Endothelial cell of umbilical vein (primary cell): ENCODE data around the gene NPIPB6. TPM values are rescaled to one million over a fixed set of nuclear protein-coding genes. Genes with fewer than 3 reads are reported as not detected.

Experiments used
- BruUV-seq: library from RNA; stranded (reverse); fragments of 400-500 nt; replicated peaks from 2 replicates; lab custom pipeline; 2021; lab: Mats Ljungman, UMichigan
- CTCF ChIA-PET: fragments of 300-600, 350-600 bp; sonication (Branson Sonifier 250); formaldehyde crosslinking; loops from one replicate; lab custom pipeline; 2021; ENCODE audit warnings: antibody characterized with exemption, inconsistent platforms; lab: Charles Lee
- POLR2A ChIA-PET: fragments of 300-600, 350-600 bp; sonication (Branson Sonifier 250); formaldehyde crosslinking; loops from one replicate; lab custom pipeline; 2021; ENCODE audit warnings: antibody characterized with exemption, inconsistent platforms; lab: Charles Lee
- DNase-seq: peaks from one replicate; pipeline ENCODE4 v3.0.0-alpha.2; 2011; ENCODE audit warnings: low read depth, low spot score
- FAIRE-seq: peaks from 2 replicates; lab custom pipeline; 2011; peaks lifted over from hg19 to GRCh38; lab: Jason Lieb, UNC
- H2AFZ ChIP-seq: 2 replicates; pipeline ENCODE4 v1.6.0; 2012; ENCODE audit warnings: low read depth, low read length, control low read depth, inconsistent platforms
- H3K27ac ChIP-seq: 2 replicates; pipeline ENCODE4 v1.5.1; 2011; ENCODE audit warnings: low read depth, mild to moderate bottlenecking, control low read depth, low read length, moderate library complexity; ENCODE audit not compliant: insufficient read depth
- H3K27me3 ChIP-seq, 2 experiments: 2 replicates each; pipeline versions ENCODE4 v1.6.0 to v1.6.1; 2011; ENCODE audit warnings: low read length in 2 of 2, mixed read lengths in 1 of 2; ENCODE audit not compliant: control insufficient read depth in 2 of 2, insufficient read depth in 2 of 2
- H3K36me3 ChIP-seq, 2 experiments: 2 replicates in 1 of 2; 3 replicates in 1 of 2; pipeline ENCODE4 v1.5.1; 2011; ENCODE audit warnings: low read length in 2 of 2, mild to moderate bottlenecking in 1 of 2, moderate library complexity in 1 of 2; ENCODE audit not compliant: control insufficient read depth in 2 of 2, insufficient read depth in 2 of 2; ENCODE audit errors: extremely low read depth in 1 of 2
- H3K4me1 ChIP-seq: 3 replicates; pipeline ENCODE4 v1.5.1; 2011; ENCODE audit warnings: mild to moderate bottlenecking, low read length; ENCODE audit not compliant: control insufficient read depth, insufficient read depth; ENCODE audit errors: extremely low read depth
- H3K4me2 ChIP-seq: 2 replicates; pipeline ENCODE4 v1.6.1; 2011; ENCODE audit warnings: low read length, control low read depth, mixed read lengths; ENCODE audit not compliant: insufficient read depth
- H3K4me3 ChIP-seq, 3 experiments: fragments of 200-600 bp in 1 of 3; sonication (generic), shearing (Covaris generic) in 1 of 3; replicated peaks in 1 of 3; 2 replicates each; pipeline ENCODE4 v1.5.1; 2011 to 2016; ENCODE audit warnings: control low read depth in 3 of 3, low read length in 3 of 3, mild to moderate bottlenecking in 2 of 3, inconsistent platforms in 1 of 3, low read depth in 1 of 3, moderate library complexity in 1 of 3; ENCODE audit not compliant: insufficient read depth in 1 of 3
- H3K79me2 ChIP-seq: 2 replicates; pipeline ENCODE4 v1.6.0; 2012; ENCODE audit warnings: low read length, inconsistent platforms; ENCODE audit not compliant: control insufficient read depth, insufficient read depth
- H3K9ac ChIP-seq: replicated peaks from 2 replicates; pipeline ENCODE3; 2011; ENCODE audit warnings: low read length, control low read depth; ENCODE audit not compliant: insufficient read depth; ENCODE audit errors: extremely low read depth
- H3K9me1 ChIP-seq: replicated peaks from 3 replicates; pipeline ENCODE4 v1.6.0; 2011; ENCODE audit warnings: mild to moderate bottlenecking, low read length; ENCODE audit not compliant: control insufficient read depth, insufficient read depth; ENCODE audit errors: extremely low read depth
- H3K9me3 ChIP-seq: replicated peaks from 2 replicates; pipeline ENCODE4 v1.5.1; 2012; ENCODE audit warnings: low read length, inconsistent platforms; ENCODE audit not compliant: control insufficient read depth, insufficient read depth
- H4K20me1 ChIP-seq: replicated peaks from 2 replicates; pipeline ENCODE3; 2011; ENCODE audit warnings: mild to moderate bottlenecking, low read length; ENCODE audit not compliant: control insufficient read depth, insufficient read depth; ENCODE audit errors: extremely low read depth
- CTCF ChIP-seq, 2 donors: IDR thresholded peaks; 1 replicate in 1 of 2; 2 replicates in 1 of 2; pipeline ENCODE4 v1.5.1; 2011; ENCODE audit warnings: low read length in 2 of 2, mild to moderate bottlenecking in 2 of 2, moderate library complexity in 2 of 2, control low read depth in 1 of 2, inconsistent platforms in 1 of 2, low read depth in 1 of 2; ENCODE audit not compliant: insufficient read depth in 1 of 2; ENCODE audit errors: extremely low read depth in 1 of 2
- EZH2 ChIP-seq: IDR thresholded peaks from 2 replicates; pipeline ENCODE4 v1.6.1; 2012; ENCODE audit warnings: borderline replicate concordance, low read depth, mild to moderate bottlenecking, moderate library complexity, low read length, inconsistent platforms; ENCODE audit not compliant: severe bottlenecking
- FOS ChIP-seq: IDR thresholded peaks from 2 replicates; pipeline ENCODE4 v1.6.1; 2011; ENCODE audit warnings: mild to moderate bottlenecking, low read length, moderate library complexity, borderline replicate concordance; ENCODE audit not compliant: insufficient read depth
- GATA2 ChIP-seq: IDR thresholded peaks from 2 replicates; pipeline ENCODE4 v1.7.0; 2011; ENCODE audit warnings: low read depth, mild to moderate bottlenecking, moderate library complexity, mixed read lengths, low read length; ENCODE audit not compliant: insufficient read length, insufficient read depth
- JUN ChIP-seq: IDR thresholded peaks from 2 replicates; pipeline ENCODE4 v1.6.1; 2011; ENCODE audit warnings: borderline replicate concordance, low read depth; ENCODE audit not compliant: insufficient read length, insufficient read depth
- MYC ChIP-seq: IDR thresholded peaks from one replicate; pipeline ENCODE4 v1.6.1; 2011; ENCODE audit warnings: mild to moderate bottlenecking, low read depth, low read length
- POLR2A ChIP-seq: IDR thresholded peaks from 2 replicates; pipeline ENCODE4 v1.6.1; 2012; ENCODE audit warnings: low read depth, mild to moderate bottlenecking, control low read depth, low read length
- POLR2AphosphoS5 ChIP-seq: IDR thresholded peaks from 2 replicates; pipeline ENCODE4 v1.6.1; 2012; ENCODE audit warnings: low read depth, mild to moderate bottlenecking, control low read depth, low read length, moderate library complexity; ENCODE audit not compliant: insufficient read depth
- dilution Hi-C: fragments of 300-500 bp; cut with MboI; formaldehyde crosslinking; loops from one replicate; pipeline ENCODE4 v1.15.0; 2019; ENCODE audit warnings: low sequenced_read_pairs; ENCODE audit not compliant: extremely low pct_ligation_motif_present
- intact Hi-C: fragments of 100-400 bp; cut with micrococcal nuclease; formaldehyde crosslinking; loops from one replicate; pipeline ENCODE4 v1.10.0; 2022
- polyA plus RNA-seq, 4 experiments: library from polyadenylated mRNA; depleted of rRNA in 3 of 4; stranded (reverse) in 3 of 4; unstranded in 1 of 4; fragments of >200 nt; gene quantifications; 2 replicates each; pipeline versions ENCODE4 v1.2.1 to v1.2.3, GENCODE V29; 2011 to 2012; ENCODE audit warnings: missing spikeins in 1 of 4
- total RNA-seq: library from RNA; stranded (reverse); gene quantifications from 2 replicates; pipeline ENCODE4 v1.2.3, GENCODE V29; 2021
- TF ChIP-seq, protein P1 (sequence below): IDR thresholded peaks from 2 replicates; pipeline ENCODE4 v1.6.1; 2011; ENCODE audit not compliant: insufficient read depth, insufficient read length

NPIPB6 gene
- total and polyA plus RNA-seq, 2 donors (not counting 3 experiments of a cell fraction or from before 2014, with no cell fraction given): 5.0 TPM; not detected in 1

DNA sequence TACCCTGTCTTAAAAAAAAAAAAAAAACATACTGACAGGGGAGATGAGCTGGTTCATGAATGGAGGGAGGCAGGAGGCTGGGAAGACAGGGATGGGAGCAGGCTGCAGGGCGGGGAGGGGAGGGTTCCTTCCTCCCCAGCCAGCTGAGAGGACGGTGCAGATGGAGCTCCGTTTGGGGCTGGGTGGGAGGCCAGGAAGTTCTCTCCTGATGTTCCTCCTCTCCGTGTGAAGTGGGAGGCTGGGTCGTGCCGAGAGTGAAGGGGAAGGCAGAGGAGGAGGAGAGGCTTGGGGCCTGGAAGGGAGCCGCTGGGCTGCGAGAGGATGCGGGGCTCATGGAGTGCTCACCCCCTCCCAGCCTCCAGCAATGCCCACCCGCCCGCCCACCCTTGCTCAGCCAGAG is 49.7 kb downstream of the NPIPB6 start:
- ChIA-PET CTCF (interaction anchor here (1.1 to 1.2 kb wide), 2 partner anchors 35 to 37 kb away, joined by 3 to 5 read pairs; no protein-coding TSS in a partner anchor), POLR2A (no interaction called here)
- Histone ChIP-seq H3K79me2 (no peaks in the 10 kb centered on the region), H3K36me3 (no peaks in the 10 kb centered on the region), H3K9me1 (no peaks in the 10 kb centered on the region), H3K27ac (no peak overlapping the region), H4K20me1 (no peaks in the 10 kb centered on the region), H2AFZ (no peak overlapping the region), H3K9me3 (no peaks in the 10 kb centered on the region), H3K27me3 (no peaks in the 10 kb centered on the region), H3K4me3 (no peak overlapping the region), H3K4me1 (no peaks in the 10 kb centered on the region), H3K4me2 (no peak overlapping the region), H3K9ac (no peak overlapping the region)
- FAIRE-seq (no peak), DNase-seq (no peak)
- intact Hi-C loops (no loop called here), dilution Hi-C loops (no loop called here)
- no peak for TF ChIP-seq POLR2AphosphoS5
- no peak for TF ChIP-seq EZH2
- TF ChIP-seq CTCF (IDR thresholded peaks at IDR 0.05; ENCODE audit: extremely low read depth in 1 of 2, insufficient read depth in 1 of 2, low read depth in 1 of 2, low read length in 2 of 2): no peak
- TF ChIP-seq JUN: no peak
- no peak for TF ChIP-seq POLR2A
- TF ChIP-seq MYC: no peak
- no peak for TF ChIP-seq FOS
- no peak for TF ChIP-seq GATA2
- TF ChIP-seq, protein P1, sequence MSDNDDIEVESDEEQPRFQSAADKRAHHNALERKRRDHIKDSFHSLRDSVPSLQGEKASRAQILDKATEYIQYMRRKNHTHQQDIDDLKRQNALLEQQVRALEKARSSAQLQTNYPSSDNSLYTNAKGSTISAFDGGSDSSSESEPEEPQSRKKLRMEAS: no peak
- no TSS peak for BruUV-seq
